HepG2 (cell line): ENCODE data around the gene IRF3. TPM values are rescaled to one million over a fixed set of nuclear protein-coding genes. Genes with fewer than 3 reads are reported as not detected.
A peak's percentile ranks its signal among the peaks of the same experiment; 100 is the strongest.

ENCODE experiments used
- ATAC-seq: fragments of 200-7000 bp; cut with Tn5 transposase; 3 replicates; pipeline ENCODE4 v1.9.1; 2020; ENCODE audit warnings: mild to moderate bottlenecking, moderate library complexity
- BruUV-seq: library from RNA; stranded (reverse); fragments of 400-500 nt; replicated peaks from 2 replicates; lab custom pipeline; 2021; lab: Mats Ljungman, UMichigan
- CTCF ChIA-PET: fragments of 300-600 bp; formaldehyde crosslinking; extraction: SDS; loops from one replicate; lab custom pipeline; 2021; ENCODE audit warnings: low total read pairs, inconsistent platforms, low intra/inter-chr PET ratio; lab: Yijun Ruan, JAX
- POLR2A ChIA-PET: fragments of 350-600 bp; sonication (Branson Sonifier 250); formaldehyde crosslinking; loops from one replicate; lab custom pipeline; 2020; ENCODE audit warnings: antibody characterized with exemption, inconsistent platforms; lab: Yijun Ruan, JAX
- DNase-seq: peaks from one replicate; pipeline ENCODE4 v3.0.0-alpha.2; 2015; ENCODE audit warnings: low spot score
- FAIRE-seq: peaks from 3 replicates; lab custom pipeline; 2011; peaks lifted over from hg19 to GRCh38; lab: Jason Lieb, UNC
- H2AFZ ChIP-seq: one replicate; pipeline ENCODE4 v1.6.1; 2011; ENCODE audit warnings: low read length, inconsistent platforms
- H3K27ac ChIP-seq: fragments of 300-600 bp; 3 replicates; pipeline ENCODE4 v1.8.0; 2011; ENCODE audit warnings: mixed run types, mild to moderate bottlenecking, mixed read lengths, low read length, inconsistent platforms; ENCODE audit not compliant: insufficient read depth; ENCODE audit errors: extremely low read length
- H3K27me3 ChIP-seq, 2 experiments: fragments of 200-600 bp in 1 of 2; 2 replicates in 1 of 2; 3 replicates in 1 of 2; pipeline versions ENCODE4 v1.6.0 to v1.8.0; 2011; ENCODE audit warnings: low read length in 2 of 2, mild to moderate bottlenecking in 2 of 2, moderate library complexity in 2 of 2, inconsistent platforms in 1 of 2; ENCODE audit not compliant: insufficient read depth in 2 of 2, control insufficient read depth in 1 of 2
- H3K36me3 ChIP-seq, 2 experiments: fragments of 200-600 bp in 1 of 2; replicated peaks in 1 of 2; 2 replicates in 1 of 2; 3 replicates in 1 of 2; pipeline versions ENCODE4 v1.5.1 to v1.8.0; 2011; ENCODE audit warnings: low read length in 2 of 2, inconsistent platforms in 1 of 2; ENCODE audit not compliant: insufficient read depth in 2 of 2, control insufficient read depth in 1 of 2
- H3K4me1 ChIP-seq: 2 replicates; pipeline ENCODE4 v1.5.1; 2012; ENCODE audit warnings: low read length, inconsistent platforms; ENCODE audit not compliant: insufficient read depth
- H3K4me2 ChIP-seq: 2 replicates; pipeline ENCODE4 v1.6.0; 2011; ENCODE audit warnings: low read depth, low read length, inconsistent platforms
- H3K4me3 ChIP-seq, 3 experiments: fragments of 200-600 bp in 1 of 3; sonication (generic), shearing (Covaris generic) in 1 of 3; replicated peaks in 1 of 3; 2 replicates each; pipeline ENCODE4 v1.5.1; 2011 to 2016; ENCODE audit warnings: low read length in 3 of 3, inconsistent platforms in 2 of 3, low read depth in 2 of 3, mild to moderate bottlenecking in 2 of 3, control low read depth in 1 of 3, mixed read lengths in 1 of 3; ENCODE audit not compliant: insufficient read depth in 1 of 3
- H3K79me2 ChIP-seq: one replicate; pipeline ENCODE4 v1.6.1; 2011; ENCODE audit warnings: low read length, inconsistent platforms; ENCODE audit not compliant: insufficient read depth
- H3K9ac ChIP-seq: 2 replicates; pipeline ENCODE4 v1.6.0; 2011; ENCODE audit warnings: mild to moderate bottlenecking, low read depth, low read length, inconsistent platforms; ENCODE audit not compliant: insufficient read depth
- H3K9me3 ChIP-seq: 2 replicates; pipeline ENCODE4 v1.5.1; 2012; ENCODE audit warnings: mild to moderate bottlenecking, low read length
- H4K20me1 ChIP-seq: 2 replicates; pipeline ENCODE4 v1.6.0; 2011; ENCODE audit warnings: inconsistent platforms, mild to moderate bottlenecking, low read length, moderate library complexity; ENCODE audit not compliant: insufficient read depth
- AGO2 ChIP-seq: fragments of 200-400 bp; formaldehyde crosslinking; optimal IDR thresholded peaks from 2 replicates; pipeline ENCODE3; 2017; ENCODE audit warnings: mild to moderate bottlenecking, low read depth, low read length, moderate library complexity
- CTCF ChIP-seq: sonication (generic); formaldehyde crosslinking; IDR thresholded peaks from 2 replicates; pipeline ENCODE4 v1.5.0; 2020; ENCODE audit warnings: mild to moderate bottlenecking, missing genetic modification reagents, moderate library complexity
- DNMT1 ChIP-seq: sonication (generic); formaldehyde crosslinking; IDR thresholded peaks from 2 replicates; pipeline ENCODE4 v1.5.1; 2020; ENCODE audit warnings: mild to moderate bottlenecking, missing genetic modification reagents
- KDM5B ChIP-seq: sonication (generic); formaldehyde crosslinking; IDR thresholded peaks from 2 replicates; pipeline ENCODE4 v1.4.0; 2020; ENCODE audit warnings: missing genetic modification reagents, mild to moderate bottlenecking, borderline replicate concordance
- KLF13 ChIP-seq: sonication (generic); formaldehyde crosslinking; IDR thresholded peaks from 2 replicates; pipeline ENCODE4 v1.4.0; 2020; ENCODE audit warnings: mild to moderate bottlenecking, missing genetic modification reagents
- POLR2A ChIP-seq, 2 experiments: IDR thresholded peaks; 2 replicates each; pipeline ENCODE4 v1.6.1; 2011; ENCODE audit warnings: low read depth in 2 of 2, low read length in 2 of 2, mild to moderate bottlenecking in 1 of 2, moderate library complexity in 1 of 2; ENCODE audit not compliant: insufficient read depth in 1 of 2
- REL ChIP-seq: sonication (generic); formaldehyde crosslinking; conservative IDR thresholded peaks from 2 replicates; pipeline ENCODE4 v1.8.0; 2022; ENCODE audit warnings: mild to moderate bottlenecking, missing genetic modification reagents, moderate library complexity
- SKIL ChIP-seq: sonication (generic); formaldehyde crosslinking; IDR thresholded peaks from 2 replicates; pipeline ENCODE4 v1.8.0; 2022; ENCODE audit warnings: missing genetic modification reagents, mild to moderate bottlenecking, moderate library complexity, borderline replicate concordance
- SNAPC5 ChIP-seq: sonication (generic); formaldehyde crosslinking; IDR thresholded peaks from 2 replicates; pipeline ENCODE4 v1.8.1; 2023; ENCODE audit warnings: mild to moderate bottlenecking, missing genetic modification reagents, borderline replicate concordance
- SUZ12 ChIP-seq: fragments of 150-350 bp; IDR thresholded peaks from 2 replicates; pipeline ENCODE4 v1.6.1; 2014; ENCODE audit warnings: low read depth, low read length
- TAF15 ChIP-seq: fragments of 200-400 bp; formaldehyde crosslinking; IDR thresholded peaks from one replicate; pipeline ENCODE4 v1.6.1; 2018; ENCODE audit warnings: mild to moderate bottlenecking, low read depth, low read length; ENCODE audit not compliant: poor library complexity, severe bottlenecking
- ZNF142 ChIP-seq: sonication (generic); formaldehyde crosslinking; IDR thresholded peaks from 2 replicates; pipeline ENCODE4 v1.4.0; 2020; ENCODE audit warnings: missing genetic modification reagents
- ZNF777 ChIP-seq: sonication (generic); formaldehyde crosslinking; IDR thresholded peaks from 2 replicates; pipeline ENCODE4 v1.4.0; 2020; ENCODE audit warnings: missing genetic modification reagents
- WGBS: methylation state at CpG from one replicate; pipeline ENCODE4 v1.1.6; 2017; ENCODE audit warnings: low lambda C conversion rate; 5-methylcytosine and 5-hydroxymethylcytosine counted together
- in situ Hi-C: cut with HindIII; loops from 2 replicates; pipeline ENCODE4 v1.10.0; 2017; ENCODE audit warnings: low pct_unique_long_range_greater_than_20kb; ENCODE audit not compliant: extremely low pct_ligation_motif_present
- intact Hi-C: fragments of 100-400 bp; cut with micrococcal nuclease; formaldehyde crosslinking; loops from one replicate; pipeline ENCODE4 v1.10.0; 2022; ENCODE audit not compliant: unreplicated experiment
- polyA plus RNA-seq, 8 experiments: library from polyadenylated mRNA; depleted of rRNA in 3 of 8; stranded (reverse) in 7 of 8; unstranded in 1 of 8; fragments of >200 nt; fragmentation: Illumina TruSeq in 4 of 8; extraction: Trizol in 4 of 8; gene quantifications; 2 replicates each; pipeline versions ENCODE4 v1.2.1 to v1.2.3, GENCODE V29; 2011 to 2016; ENCODE audit warnings: low read depth in 4 of 8, missing spikeins in 1 of 8, mixed read lengths in 1 of 8; ENCODE audit not compliant: insufficient read depth in 1 of 8
- total RNA-seq, 5 experiments: library from RNA; depleted of rRNA; stranded (reverse); fragments of >200 nt; fragmentation: Illumina TruSeq; extraction: Trizol; gene quantifications; 2 replicates each; pipeline ENCODE4 v1.2.3, GENCODE V29; 2016; ENCODE audit warnings: low read depth in 1 of 5

Gene IRF3
- total and polyA plus RNA-seq, 2 of the 13 experiments (the other 11 are each of a cell fraction or from before 2014, with no cell fraction given), result 61.9 to 65.5 TPM

GRCh38 chr19:49684251-49684982 lies 18.8 kb upstream of the IRF3 start:
- H4K20me1 ChIP-seq, result peaks cover 28% of the 10 kb centered on the region
- no peak overlapping the region for H2AFZ ChIP-seq
- H3K9ac ChIP-seq, result no peak overlapping the region
- peaks cover 22 to 68% of the 10 kb centered on the region in 2 experiments for H3K36me3 ChIP-seq
- FAIRE-seq (no peak), ATAC-seq (peak; percentile 53), DNase-seq (no peak)
- no peaks in the 10 kb centered on the region for H3K27me3 ChIP-seq
- no TSS peak for BruUV-seq
- H3K27ac ChIP-seq, result no peak overlapping the region
- H3K4me1 ChIP-seq, result peaks cover 20% of the 10 kb centered on the region
- 96% methylated on average over 19 of the region's 35 CpGs for WGBS
- H3K79me2 ChIP-seq, result peaks cover 21% of the 10 kb centered on the region
- no peaks in the 10 kb centered on the region for H3K9me3 ChIP-seq
- intact Hi-C loops (no loop called here), in situ Hi-C loops (no loop called here)
- no peak overlapping the region for H3K4me3 ChIP-seq
- ChIA-PET CTCF (no interaction called here), POLR2A (no interaction called here)
- no peak overlapping the region for H3K4me2 ChIP-seq
- TF ChIP-seq SKIL (no peak), ZNF142 (no peak), KDM5B (CRISPR knock-in tag) (peak; percentile 24; the same call in 1 of the 2 replicates), KLF13 (no peak), CTCF (CRISPR knock-in tag) (peak; percentile 57), SNAPC5 (no peak), DNMT1 (CRISPR knock-in tag) (peak; percentile 10; the same call in 1 of the 2 replicates), AGO2 (peak; percentile 91), ZNF777 (CRISPR knock-in tag) (no peak), POLR2A (IDR thresholded peaks at IDR 0.05; ENCODE audit: insufficient read depth in 1 of 2, low read depth in 2 of 2, low read length in 2 of 2) (peak; percentile 25 to 41; a peak in 3 of 4 replicates), SUZ12 (no peak), REL (no peak), TAF15 (peak; percentile 43)
